Neural cell (in vitro differentiated cells): ENCODE measurements around the gene DNAH6. TPM values are rescaled to one million over a fixed set of nuclear protein-coding genes. Genes with fewer than 3 reads are reported as not detected.

Experiments
- H2AFZ ChIP-seq: fragments of 200-600, 300-800 bp; sonication (generic), shearing (Covaris generic); 2 replicates; pipeline ENCODE4 v1.6.0; 2014; ENCODE audit warnings: low read depth, mild to moderate bottlenecking, antibody characterized with exemption, low read length, moderate library complexity
- H3F3A ChIP-seq: fragments of 200-600 bp; shearing (Covaris generic); 2 replicates; pipeline ENCODE4 v1.6.1; 2016; ENCODE audit warnings: mild to moderate bottlenecking, moderate library complexity, mixed read lengths, antibody characterized with exemption, low read length; ENCODE audit not compliant: insufficient read depth, poor library complexity, severe bottlenecking
- H3K27ac ChIP-seq: fragments of 200-600, 300-800 bp; sonication (generic), shearing (Covaris generic); 2 replicates; pipeline ENCODE4 v1.5.1; 2014; ENCODE audit warnings: mild to moderate bottlenecking, low read length, moderate library complexity
- H3K27me3 ChIP-seq: fragments of 300-800, 200-600 bp; sonication (generic), shearing (Covaris generic); 2 replicates; pipeline ENCODE4 v1.6.0; 2014; ENCODE audit warnings: mild to moderate bottlenecking, low read depth, low read length, moderate library complexity; ENCODE audit not compliant: insufficient read depth
- H3K36me3 ChIP-seq: fragments of 300-800, 200-600 bp; sonication (generic), shearing (Covaris generic); 2 replicates; pipeline ENCODE4 v1.5.1; 2014; ENCODE audit warnings: mild to moderate bottlenecking, antibody characterized with exemption, low read length, moderate library complexity; ENCODE audit not compliant: insufficient read depth
- H3K4me2 ChIP-seq: fragments of 300-800, 200-600 bp; sonication (generic), shearing (Covaris generic); 2 replicates; pipeline ENCODE4 v1.6.0; 2014; ENCODE audit warnings: mild to moderate bottlenecking, low read length
- H3K4me3 ChIP-seq: fragments of 300-800, 200-600 bp; sonication (generic), shearing (Covaris generic); 2 replicates; pipeline ENCODE4 v1.5.1; 2014; ENCODE audit warnings: mild to moderate bottlenecking, low read length, moderate library complexity
- H3K79me2 ChIP-seq: fragments of 200-600 bp; shearing (Covaris generic); replicated peaks from 2 replicates; pipeline ENCODE4 v1.6.0; 2014; ENCODE audit warnings: mild to moderate bottlenecking, low read length, moderate library complexity; ENCODE audit not compliant: insufficient read depth
- H3K9ac ChIP-seq: fragments of 300-800, 200-600 bp; sonication (generic), shearing (Covaris generic); 2 replicates; pipeline ENCODE4 v1.6.1; 2016; ENCODE audit warnings: mild to moderate bottlenecking, low read length, mixed read lengths
- H3K9me2 ChIP-seq: fragments of 200-600 bp; shearing (Covaris generic); 2 replicates; pipeline ENCODE4 v1.6.1; 2016; ENCODE audit warnings: mild to moderate bottlenecking, low read length, mixed read lengths; ENCODE audit not compliant: insufficient read depth
- H3K9me3 ChIP-seq: fragments of 200-600, 300-800 bp; sonication (generic), shearing (Covaris generic); 2 replicates; pipeline ENCODE4 v1.6.1; 2016; ENCODE audit warnings: mild to moderate bottlenecking, mixed run types, low read length, moderate library complexity, mixed read lengths
- H4K20me1 ChIP-seq: fragments of 200-600 bp; shearing (Covaris generic); 2 replicates; pipeline ENCODE4 v1.6.1; 2016; ENCODE audit warnings: mild to moderate bottlenecking, mixed run types; ENCODE audit not compliant: insufficient read depth
- CTCF ChIP-seq: fragments of 450-650 bp; IDR thresholded peaks from 2 replicates; pipeline ENCODE4 v1.5.1; 2014; ENCODE audit warnings: antibody characterized with exemption, mild to moderate bottlenecking, moderate library complexity; ENCODE audit not compliant: poor library complexity, severe bottlenecking
- EP300 ChIP-seq: fragments of 450-650 bp; conservative IDR thresholded peaks from 2 replicates; pipeline ENCODE4 v1.6.1; 2014; ENCODE audit warnings: antibody characterized with exemption, mild to moderate bottlenecking, moderate library complexity; ENCODE audit not compliant: poor library complexity, severe bottlenecking
- EZH2 ChIP-seq: fragments of 200-600, 300-800 bp; shearing (Covaris generic), sonication (generic); IDR thresholded peaks from 2 replicates; pipeline ENCODE4 v1.6.1; 2014; ENCODE audit warnings: antibody characterized with exemption, low read length, borderline replicate concordance, mild to moderate bottlenecking; ENCODE audit not compliant: insufficient read depth, poor library complexity, severe bottlenecking
- MXI1 ChIP-seq: fragments of 450-650 bp; conservative IDR thresholded peaks from 2 replicates; pipeline ENCODE4 v1.6.1; 2014; ENCODE audit warnings: antibody characterized with exemption, mild to moderate bottlenecking; ENCODE audit not compliant: poor library complexity, severe bottlenecking
- POLR2AphosphoS5 ChIP-seq: IDR thresholded peaks from 2 replicates; pipeline ENCODE4 v1.6.1; 2012
- RAD21 ChIP-seq: fragments of 450-650 bp; conservative IDR thresholded peaks from 2 replicates; pipeline ENCODE4 v1.6.1; 2014; ENCODE audit warnings: antibody characterized with exemption, mild to moderate bottlenecking, moderate library complexity
- REST ChIP-seq: IDR thresholded peaks from 2 replicates; pipeline ENCODE4 v1.6.1; 2012; ENCODE audit warnings: borderline replicate concordance
- SMC3 ChIP-seq: fragments of 450-650 bp; conservative IDR thresholded peaks from 2 replicates; pipeline ENCODE4 v1.6.1; 2014; ENCODE audit warnings: antibody characterized with exemption, mild to moderate bottlenecking, moderate library complexity; ENCODE audit not compliant: poor library complexity
- TAF1 ChIP-seq: IDR thresholded peaks from 2 replicates; pipeline ENCODE4 v1.6.1; 2012; ENCODE audit warnings: low read depth
- polyA plus RNA-seq: library from polyadenylated mRNA; depleted of rRNA; stranded (reverse); fragments of >200 nt; gene quantifications from 2 replicates; pipeline ENCODE4 v1.2.3, GENCODE V29; 2014

DNAH6 gene
- polyA plus RNA-seq, 1 donor from 2014 or later = 2.1 TPM

GRCh38 chr2:84855731-84856130, 339.4 kb downstream of the DNAH6 start:
- H4K20me1 ChIP-seq = no peaks in the 10 kb centered on the region
- TF ChIP-seq REST = no peak
- no peak for TF ChIP-seq POLR2AphosphoS5
- no peak for TF ChIP-seq MXI1
- TF ChIP-seq TAF1 = no peak
- TF ChIP-seq EZH2 = no peak
- TF ChIP-seq RAD21 = no peak
- TF ChIP-seq EP300 = no peak
- TF ChIP-seq SMC3 = no peak
- no peak for TF ChIP-seq CTCF
- H3F3A ChIP-seq = no peaks in the 10 kb centered on the region
- H3K9me2 ChIP-seq = no peaks in the 10 kb centered on the region
- no peak overlapping the region for H2AFZ ChIP-seq
- H3K27me3 ChIP-seq = no peaks in the 10 kb centered on the region
- H3K9me3 ChIP-seq = no peaks in the 10 kb centered on the region
- H3K79me2 ChIP-seq = no peaks in the 10 kb centered on the region
- no peak overlapping the region for H3K9ac ChIP-seq
- H3K4me3 ChIP-seq = no peak overlapping the region
- H3K36me3 ChIP-seq = no peaks in the 10 kb centered on the region
- no peak overlapping the region for H3K27ac ChIP-seq
- H3K4me2 ChIP-seq = no peak overlapping the region

GRCh38 chr2:84856787-84857186, 340.5 kb downstream of the DNAH6 start:
- Histone ChIP-seq H3K9me3 (no peaks in the 10 kb centered on the region), H3K9ac (no peak overlapping the region), H4K20me1 (no peaks in the 10 kb centered on the region), H3K79me2 (no peaks in the 10 kb centered on the region), H2AFZ (no peak overlapping the region), H3K27ac (no peak overlapping the region), H3K36me3 (no peaks in the 10 kb centered on the region), H3F3A (no peaks in the 10 kb centered on the region), H3K27me3 (no peaks in the 10 kb centered on the region), H3K4me2 (no peak overlapping the region), H3K4me3 (no peak overlapping the region), H3K9me2 (no peaks in the 10 kb centered on the region)
- TF ChIP-seq RAD21 (no peak), REST (no peak), EP300 (no peak), SMC3 (no peak), MXI1 (no peak), EZH2 (no peak), CTCF (no peak), POLR2AphosphoS5 (no peak), TAF1 (no peak)
